ENCODE measurements around the gene CIAO2B.

DNA sequence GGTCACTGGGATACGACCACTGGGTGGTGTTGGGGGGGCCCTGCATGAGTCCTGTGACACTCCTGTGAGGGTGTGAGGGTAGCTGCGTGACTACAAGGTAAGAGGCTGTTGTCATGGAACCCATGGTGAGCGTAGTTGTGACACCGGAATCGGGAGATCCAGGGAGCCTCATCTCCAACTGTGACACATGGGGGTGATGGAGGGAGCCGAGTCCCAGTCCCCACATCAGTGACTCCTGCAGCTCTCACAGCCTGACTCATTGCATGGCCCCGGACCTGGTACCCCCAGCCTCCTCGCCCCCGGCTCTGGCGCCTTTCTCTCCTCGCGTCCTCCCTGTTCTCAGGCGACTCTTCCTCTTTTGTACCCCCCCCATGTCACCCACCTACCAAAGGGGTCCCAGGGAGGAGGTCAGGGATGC lies 29.8 kb downstream of the CIAO2B start:
- TF ChIP-seq POLR2A (IDR thresholded peaks at IDR 0.05; ENCODE audit: low read length) = no peak
- no peak for TF ChIP-seq GATA1 (IDR thresholded peaks at IDR 0.05; ENCODE audit: low read depth, low read length)
